ENCODE measurements around the gene MEIKIN. TPM values are rescaled to one million over a fixed set of nuclear protein-coding genes. Genes with fewer than 3 reads are reported as not detected.

Gene MEIKIN
- total RNA-seq, 1 experiment from 2014 or later: not detected

- Mint-ChIP-seq H3K27me3 (ENCODE audit: unreplicated experiment) (peaks cover 33% of the 10 kb centered on the region), H3K4me1 (ENCODE audit: low read depth, unreplicated experiment) (no peaks in the 10 kb centered on the region), H3K27ac (ENCODE audit: unreplicated experiment) (no peak overlapping the region), H3K9me3 (ENCODE audit: low read depth, unreplicated experiment) (no peaks in the 10 kb centered on the region), H3K4me3 (ENCODE audit: low read depth, unreplicated experiment) (no peak overlapping the region), H3K36me3 (ENCODE audit: insufficient read depth, unreplicated experiment) (no peaks in the 10 kb centered on the region)
- DNase-seq: no peak
- no peak for TF ChIP-seq CTCF (IDR thresholded peaks at IDR 0.05; ENCODE audit: unreplicated experiment)
- BruUV-seq (replicated peaks): no TSS peak
- intact Hi-C loops (cut with micrococcal nuclease; ENCODE audit: unreplicated experiment): no loop called here
- CTCF ChIA-PET: no interaction called here
Observed at GRCh38 chr5:131952301-131952857, 6.9 kb upstream of the MEIKIN start.

GRCh38 chr5:131950706-131951105, 5.2 kb upstream of the MEIKIN start:
- no peak for TF ChIP-seq CTCF (IDR thresholded peaks at IDR 0.05; ENCODE audit: unreplicated experiment)
- CTCF ChIA-PET: no interaction called here
- Mint-ChIP-seq H3K4me1 (ENCODE audit: low read depth, unreplicated experiment) (no peaks in the 10 kb centered on the region), H3K9me3 (ENCODE audit: low read depth, unreplicated experiment) (no peaks in the 10 kb centered on the region), H3K4me3 (ENCODE audit: low read depth, unreplicated experiment) (no peak overlapping the region), H3K27me3 (ENCODE audit: unreplicated experiment) (peaks cover 33% of the 10 kb centered on the region), H3K36me3 (ENCODE audit: insufficient read depth, unreplicated experiment) (no peaks in the 10 kb centered on the region), H3K27ac (ENCODE audit: unreplicated experiment) (no peak overlapping the region)
- DNase-seq: no peak
- BruUV-seq (replicated peaks): no TSS peak
- intact Hi-C loops (cut with micrococcal nuclease; ENCODE audit: unreplicated experiment): no loop called here

GRCh38 chr5:131947445-131947844, 2.0 kb upstream of the MEIKIN start:
- Mint-ChIP-seq H3K9me3 (ENCODE audit: low read depth, unreplicated experiment) (no peaks in the 10 kb centered on the region), H3K4me1 (ENCODE audit: low read depth, unreplicated experiment) (no peaks in the 10 kb centered on the region), H3K27me3 (ENCODE audit: unreplicated experiment) (peaks cover 21% of the 10 kb centered on the region), H3K36me3 (ENCODE audit: insufficient read depth, unreplicated experiment) (no peaks in the 10 kb centered on the region), H3K4me3 (ENCODE audit: low read depth, unreplicated experiment) (no peak overlapping the region), H3K27ac (ENCODE audit: unreplicated experiment) (no peak overlapping the region)
- TF ChIP-seq CTCF (IDR thresholded peaks at IDR 0.05; ENCODE audit: unreplicated experiment): no peak
- intact Hi-C loops (cut with micrococcal nuclease; ENCODE audit: unreplicated experiment): no loop called here
- no peak for DNase-seq
- no TSS peak for BruUV-seq (replicated peaks)
- CTCF ChIA-PET: no interaction called here

GRCh38 chr5:131944702-131945550, 537 bp downstream of the MEIKIN start:
- intact Hi-C loops (cut with micrococcal nuclease; ENCODE audit: unreplicated experiment): no loop called here
- Mint-ChIP-seq H3K4me3 (ENCODE audit: low read depth, unreplicated experiment) (no peak overlapping the region), H3K9me3 (ENCODE audit: low read depth, unreplicated experiment) (no peaks in the 10 kb centered on the region), H3K4me1 (ENCODE audit: low read depth, unreplicated experiment) (no peaks in the 10 kb centered on the region), H3K27ac (ENCODE audit: unreplicated experiment) (no peak overlapping the region), H3K27me3 (ENCODE audit: unreplicated experiment) (peaks cover 26% of the 10 kb centered on the region), H3K36me3 (ENCODE audit: insufficient read depth, unreplicated experiment) (no peaks in the 10 kb centered on the region)
- no peak for TF ChIP-seq CTCF (IDR thresholded peaks at IDR 0.05; ENCODE audit: unreplicated experiment)
- DNase-seq: no peak
- CTCF ChIA-PET: interaction anchor here (0.6 kb wide), 1 partner anchor 125 kb away, joined by 4 read pairs; no protein-coding TSS in a partner anchor
- BruUV-seq (replicated peaks): no TSS peak

All from Calu3 (cell line).